Caco-2 (cell line): Measurements from ENCODE around the gene DAPL1. TPM values are rescaled to one million over a fixed set of nuclear protein-coding genes. Genes with fewer than 3 reads are reported as not detected.

Source experiments
- Bru-seq: library from RNA; stranded (reverse); fragments of 400-500 nt; gene quantifications from one replicate; lab custom pipeline; 2021; lab: Mats Ljungman, UMichigan
- BruChase-seq, 2 experiments: library from RNA; stranded (reverse); fragments of 400-500 nt; gene quantifications; one replicate each; lab custom pipeline; 2021; lab: Mats Ljungman, UMichigan
- BruUV-seq: library from RNA; stranded (reverse); fragments of 400-500 nt; replicated peaks from 2 replicates; lab custom pipeline; 2021; lab: Mats Ljungman, UMichigan
- CTCF ChIA-PET: fragments of 300-600 bp; sonication (Branson Sonifier 250); formaldehyde crosslinking; loops from one replicate; lab custom pipeline; 2022; ENCODE audit warnings: antibody characterized with exemption; lab: Charles Lee
- POLR2A ChIA-PET: fragments of 300-600 bp; sonication (Branson Sonifier 250); formaldehyde crosslinking; loops from one replicate; lab custom pipeline; 2022; ENCODE audit warnings: antibody characterized with exemption; lab: Charles Lee
- DNase-seq, 2 experiments: peaks; one replicate each; pipeline versions ENCODE4 v3.0.0 to v3.0.0-alpha.2; 2020 to 2022
- H3K27me3 ChIP-seq: replicated peaks from 2 replicates; pipeline ENCODE4 v1.6.0; 2011; ENCODE audit warnings: low read length; ENCODE audit not compliant: control insufficient read depth, insufficient read depth
- H3K36me3 ChIP-seq: 2 replicates; pipeline ENCODE4 v1.5.1; 2011; ENCODE audit warnings: low read length; ENCODE audit not compliant: control insufficient read depth, insufficient read depth
- H3K4me1 ChIP-seq: fragments of 250-450 bp; sonication (Bioruptor Pico); 2 replicates; pipeline ENCODE4 v1.5.1; 2020; ENCODE audit warnings: mild to moderate bottlenecking
- H3K4me3 ChIP-seq: 2 replicates; pipeline ENCODE4 v1.5.1; 2011; ENCODE audit warnings: low read depth, mild to moderate bottlenecking, control low read depth, low read length
- H3K9me3 ChIP-seq: fragments of 250-450 bp; sonication (Bioruptor Pico); 2 replicates; pipeline ENCODE4 v1.5.1; 2020; ENCODE audit warnings: mild to moderate bottlenecking, moderate library complexity
- H3K27ac Mint-ChIP-seq: one replicate; pipeline ENCODE4 v1.8.0; 2022; ENCODE audit warnings: mixed read lengths; ENCODE audit not compliant: unreplicated experiment
- H3K27me3 Mint-ChIP-seq: one replicate; pipeline ENCODE4 v1.8.0; 2022; ENCODE audit warnings: mixed read lengths; ENCODE audit not compliant: insufficient read depth, unreplicated experiment
- H3K36me3 Mint-ChIP-seq: one replicate; pipeline ENCODE4 v1.8.0; 2022; ENCODE audit warnings: mild to moderate bottlenecking, mixed read lengths; ENCODE audit not compliant: insufficient read depth, unreplicated experiment
- H3K4me1 Mint-ChIP-seq: one replicate; pipeline ENCODE4 v1.8.0; 2022; ENCODE audit warnings: low read depth, mixed read lengths; ENCODE audit not compliant: unreplicated experiment
- H3K4me3 Mint-ChIP-seq: one replicate; pipeline ENCODE4 v1.8.0; 2022; ENCODE audit warnings: mild to moderate bottlenecking, moderate library complexity, mixed read lengths; ENCODE audit not compliant: unreplicated experiment
- H3K9me3 Mint-ChIP-seq: one replicate; pipeline ENCODE4 v1.8.0; 2022; ENCODE audit warnings: mixed read lengths; ENCODE audit not compliant: unreplicated experiment
- intact Hi-C: fragments of 100-400 bp; cut with micrococcal nuclease; formaldehyde crosslinking; loops from one replicate; pipeline ENCODE4 v1.10.0; 2022; ENCODE audit not compliant: unreplicated experiment
- long read RNA-seq: library from polyadenylated mRNA; stranded (forward); transcript quantifications from one replicate; pipeline ENCODE4 v2.0.0, GENCODE V29; 2022
- total RNA-seq: library from RNA; stranded (reverse); gene quantifications from 2 replicates; pipeline ENCODE4 v1.2.3, GENCODE V29; 2022
- TF ChIP-seq, protein P1 (sequence below), 2 experiments: fragments of 200-600 bp in 1 of 2; IDR thresholded peaks; 1 replicate in 1 of 2; 2 replicates in 1 of 2; pipeline versions ENCODE4 v1.5.1 to v1.8.0; 2011 to 2022; ENCODE audit warnings: antibody characterized with exemption in 1 of 2, control low read depth in 1 of 2, inconsistent platforms in 1 of 2, low read depth in 1 of 2, low read length in 1 of 2, mild to moderate bottlenecking in 1 of 2, moderate library complexity in 1 of 2; ENCODE audit not compliant: insufficient read depth in 1 of 2, severe bottlenecking in 1 of 2, unreplicated experiment in 1 of 2

The DAPL1 gene, protein sequence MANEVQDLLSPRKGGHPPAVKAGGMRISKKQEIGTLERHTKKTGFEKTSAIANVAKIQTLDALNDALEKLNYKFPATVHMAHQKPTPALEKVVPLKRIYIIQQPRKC
- total RNA-seq (not detected in 2 replicates), Bru-seq, nascent RNA (percentile 12 among the genes with signal in this experiment), BruChase-seq, experiment 1, labeled RNA remaining after a 2-hour chase (percentile 7 among the genes with signal in this experiment), BruChase-seq, experiment 2, labeled RNA remaining after a 6-hour chase (percentile 5 among the genes with signal in this experiment)
- long read RNA-seq: 0 reads

DNA sequence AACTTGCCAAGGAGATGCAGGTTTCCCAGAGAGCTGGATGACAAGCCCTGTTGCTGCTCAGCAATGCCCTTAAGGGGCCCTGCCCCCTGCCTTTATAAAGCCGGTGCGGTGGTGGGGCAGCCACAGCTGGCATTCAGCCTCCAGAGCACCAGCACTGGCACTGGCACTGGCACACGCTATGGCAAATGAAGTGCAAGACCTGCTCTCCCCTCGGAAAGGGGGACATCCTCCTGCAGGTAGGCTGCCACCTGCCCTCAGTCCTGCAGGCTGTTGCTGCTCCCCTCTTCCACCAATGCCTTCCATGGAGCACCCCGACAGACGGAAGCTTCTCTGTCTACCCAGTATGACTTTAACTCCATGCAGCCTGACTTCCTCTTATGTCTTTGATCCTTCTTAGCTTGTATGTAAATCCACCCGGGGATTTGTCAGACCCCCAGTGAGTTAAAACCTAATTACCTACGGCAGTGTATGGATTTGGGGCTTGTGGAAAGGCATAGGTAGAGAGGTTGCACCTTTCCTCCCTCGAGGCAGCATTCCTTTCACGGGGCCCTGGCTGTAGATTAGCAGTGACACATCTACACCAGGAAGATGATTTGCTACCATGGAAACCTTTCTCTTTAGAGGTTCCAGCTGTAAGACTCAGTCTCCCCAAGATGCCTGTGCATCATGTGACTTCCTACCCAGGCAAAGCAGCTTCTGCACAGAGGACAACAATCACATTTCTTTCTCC, at the start of gene DAPL1:
TSS of gene DAPL1 (plus strand) at position 123 of the 730 bp plus-strand sequence. CDS start at position 179, 56 bp downstream.
- no peak within 1 kb of the TSS for H3K4me3 ChIP-seq
- H3K9me3 Mint-ChIP-seq: no peaks in the 10 kb centered on the region
- CTCF ChIA-PET: no interaction called here
- no peak within 1 kb of the TSS for H3K4me3 Mint-ChIP-seq
- no peak within 1 kb of the TSS for H3K27ac Mint-ChIP-seq
- no peaks in the 10 kb centered on the region for H3K9me3 ChIP-seq
- no peaks in the 10 kb centered on the region for H3K4me1 Mint-ChIP-seq
- no peaks in the 10 kb centered on the region for H3K4me1 ChIP-seq
- no peaks in the 10 kb centered on the region for H3K27me3 Mint-ChIP-seq
- POLR2A ChIA-PET: no interaction called here
- H3K27me3 ChIP-seq: no peaks in the 10 kb centered on the region
- DNase-seq: no peak
- H3K36me3 Mint-ChIP-seq: no peaks in the 10 kb centered on the region
- intact Hi-C loops: no loop called here
- no peaks in the 10 kb centered on the region for H3K36me3 ChIP-seq
- BruUV-seq: no TSS peak
- TF ChIP-seq, protein P1, sequence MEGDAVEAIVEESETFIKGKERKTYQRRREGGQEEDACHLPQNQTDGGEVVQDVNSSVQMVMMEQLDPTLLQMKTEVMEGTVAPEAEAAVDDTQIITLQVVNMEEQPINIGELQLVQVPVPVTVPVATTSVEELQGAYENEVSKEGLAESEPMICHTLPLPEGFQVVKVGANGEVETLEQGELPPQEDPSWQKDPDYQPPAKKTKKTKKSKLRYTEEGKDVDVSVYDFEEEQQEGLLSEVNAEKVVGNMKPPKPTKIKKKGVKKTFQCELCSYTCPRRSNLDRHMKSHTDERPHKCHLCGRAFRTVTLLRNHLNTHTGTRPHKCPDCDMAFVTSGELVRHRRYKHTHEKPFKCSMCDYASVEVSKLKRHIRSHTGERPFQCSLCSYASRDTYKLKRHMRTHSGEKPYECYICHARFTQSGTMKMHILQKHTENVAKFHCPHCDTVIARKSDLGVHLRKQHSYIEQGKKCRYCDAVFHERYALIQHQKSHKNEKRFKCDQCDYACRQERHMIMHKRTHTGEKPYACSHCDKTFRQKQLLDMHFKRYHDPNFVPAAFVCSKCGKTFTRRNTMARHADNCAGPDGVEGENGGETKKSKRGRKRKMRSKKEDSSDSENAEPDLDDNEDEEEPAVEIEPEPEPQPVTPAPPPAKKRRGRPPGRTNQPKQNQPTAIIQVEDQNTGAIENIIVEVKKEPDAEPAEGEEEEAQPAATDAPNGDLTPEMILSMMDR (IDR thresholded peaks at IDR 0.05; ENCODE audit: insufficient read depth in 1 of 2, low read depth in 1 of 2, low read length in 1 of 2, severe bottlenecking in 1 of 2, unreplicated experiment in 1 of 2): no peak

DNA sequence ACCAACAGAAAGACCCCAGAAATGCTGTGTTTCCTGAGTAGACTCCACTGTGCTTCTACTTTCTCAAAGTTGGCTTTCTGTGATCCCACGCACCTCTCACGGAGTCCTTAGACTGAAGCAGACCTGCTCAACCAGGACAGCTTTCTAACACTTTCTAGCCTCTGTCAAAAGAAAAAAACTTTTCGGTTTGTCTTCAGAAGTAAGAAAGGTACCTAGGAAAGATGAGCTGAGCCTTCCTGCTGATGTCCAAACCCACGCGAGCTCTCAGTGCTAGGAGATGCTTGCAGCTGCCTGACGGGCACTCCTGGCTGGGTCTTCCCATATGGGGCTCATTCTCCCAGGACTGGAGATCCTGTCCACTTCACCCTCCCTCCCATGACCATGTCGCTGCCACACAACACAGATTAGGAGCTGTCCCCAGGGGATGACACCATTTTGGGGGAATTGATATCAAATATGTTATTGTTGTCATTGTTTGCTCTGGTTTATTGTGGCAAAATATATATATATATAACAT, 49.2 kb upstream of the DAPL1 start:
- H3K9me3 Mint-ChIP-seq: no peaks in the 10 kb centered on the region
- no peaks in the 10 kb centered on the region for H3K9me3 ChIP-seq
- H3K4me1 Mint-ChIP-seq: peaks cover 4% of the 10 kb centered on the region
- no peak overlapping the region for H3K4me3 ChIP-seq
- H3K4me3 Mint-ChIP-seq: no peak overlapping the region
- no peak for DNase-seq
- H3K27me3 Mint-ChIP-seq: no peaks in the 10 kb centered on the region
- ChIA-PET POLR2A (no interaction called here), CTCF (interaction anchor here (0.5 to 2.8 kb wide), 15 partner anchors 9 to 728 kb away, joined by 3 to 34 read pairs (median 4); no protein-coding TSS in a partner anchor)
- no peaks in the 10 kb centered on the region for H3K27me3 ChIP-seq
- H3K36me3 ChIP-seq: no peaks in the 10 kb centered on the region
- H3K36me3 Mint-ChIP-seq: no peaks in the 10 kb centered on the region
- no TSS peak for BruUV-seq
- TF ChIP-seq, protein P1 (IDR thresholded peaks at IDR 0.05; ENCODE audit: insufficient read depth in 1 of 2, low read depth in 1 of 2, low read length in 1 of 2, severe bottlenecking in 1 of 2, unreplicated experiment in 1 of 2): no peak
- no peak overlapping the region for H3K27ac Mint-ChIP-seq
- intact Hi-C loops: loop anchor here (1.0 to 5.0 kb wide), 6 partner anchors 59 to 722 kb away; no protein-coding TSS in a partner anchor
- no peaks in the 10 kb centered on the region for H3K4me1 ChIP-seq

DNA sequence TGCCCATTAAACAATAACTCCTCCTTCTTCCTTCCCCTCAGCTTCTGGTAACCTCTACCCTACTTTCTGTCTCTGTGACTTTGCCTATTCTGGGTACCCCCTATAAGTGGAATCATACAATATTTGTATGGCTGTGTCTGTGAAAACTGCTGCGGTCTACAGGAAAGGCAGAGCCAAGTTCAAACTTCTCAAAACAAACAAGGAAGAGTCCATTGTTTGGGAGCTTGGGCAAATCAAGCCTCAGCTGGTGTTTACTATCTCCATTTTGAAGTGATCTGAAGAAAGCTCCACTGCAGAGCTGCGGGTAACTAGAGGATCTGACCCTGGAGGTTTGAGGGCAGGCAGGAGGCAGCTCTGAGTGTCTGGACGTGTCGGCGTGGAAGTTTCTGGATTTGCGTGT, 48.6 kb upstream of the DAPL1 start:
- Histone ChIP-seq H3K36me3 (no peaks in the 10 kb centered on the region), H3K9me3 (no peaks in the 10 kb centered on the region), H3K27me3 (no peaks in the 10 kb centered on the region), H3K4me3 (no peak overlapping the region), H3K4me1 (no peaks in the 10 kb centered on the region)
- no TSS peak for BruUV-seq
- Mint-ChIP-seq H3K36me3 (no peaks in the 10 kb centered on the region), H3K4me3 (no peak overlapping the region), H3K27ac (no peak overlapping the region), H3K27me3 (no peaks in the 10 kb centered on the region), H3K9me3 (no peaks in the 10 kb centered on the region), H3K4me1 (peaks cover 4% of the 10 kb centered on the region)
- intact Hi-C loops: loop anchor here (5.0 kb wide), 1 partner anchor 59 kb away; no protein-coding TSS in a partner anchor
- ChIA-PET POLR2A (interaction anchor here (0.6 kb wide), 1 partner anchor 290 kb away, joined by 7 read pairs; the partner anchor contains the start of genes CCDC148 and PKP4), CTCF (interaction anchor here (0.6 to 2.8 kb wide), 11 partner anchors 8 to 729 kb away, joined by 3 to 34 read pairs (median 6); no protein-coding TSS in a partner anchor)
- TF ChIP-seq, protein P1 (IDR thresholded peaks at IDR 0.05; ENCODE audit: insufficient read depth in 1 of 2, low read depth in 1 of 2, low read length in 1 of 2, severe bottlenecking in 1 of 2, unreplicated experiment in 1 of 2): no peak
- no peak for DNase-seq
